ENCODE measurements around the gene C19orf33. TPM values are rescaled to one million over a fixed set of nuclear protein-coding genes. Genes with fewer than 3 reads are reported as not detected.

C19orf33 gene
- total RNA-seq, 1 experiment from 2014 or later: 16.1 TPM

- ChIA-PET CTCF (interaction anchor here (0.7 to 1.0 kb wide), 4 partner anchors 11 to 209 kb away, joined by 3 to 5 read pairs (median 4); partner anchors contain the start of genes FAM98C and PSMD8), POLR2A (no interaction called here)
- TF ChIP-seq KAT7 (CRISPR knock-in tag; IDR thresholded peaks at IDR 0.05; ENCODE audit: borderline replicate concordance) (no peak), ZNF121 (CRISPR knock-in tag; IDR thresholded peaks at IDR 0.05) (0 out of 2 replicates have a peak, but pooled peaks have one; percentile 11)
- DNase-seq (ENCODE audit: low spot score): no peak
- Mint-ChIP-seq H3K27ac (no peak overlapping the region), H3K9me3 (no peaks in the 10 kb centered on the region), H3K27me3 (ENCODE audit: low read depth) (peaks cover 13% of the 10 kb centered on the region), H3K4me3 (no peak overlapping the region), H3K36me3 (no peaks in the 10 kb centered on the region), H3K4me1 (no peaks in the 10 kb centered on the region)
- no peak for ATAC-seq
Observed at GRCh38 chr19:38350883-38351282, 46.8 kb downstream of the C19orf33 start.

GRCh38 chr19:38351865-38352395 lies 47.9 kb downstream of the C19orf33 start:
- Mint-ChIP-seq H3K4me1 (no peaks in the 10 kb centered on the region), H3K9me3 (no peaks in the 10 kb centered on the region), H3K27ac (no peak overlapping the region), H3K27me3 (ENCODE audit: low read depth) (peaks cover 23% of the 10 kb centered on the region), H3K36me3 (no peaks in the 10 kb centered on the region), H3K4me3 (no peak overlapping the region)
- peak; percentile 36; the same call in 1 of the 2 replicates for ATAC-seq
- DNase-seq (ENCODE audit: low spot score): no peak
- CTCF ChIA-PET: interaction anchor here (0.7 to 1.2 kb wide), 8 partner anchors 10 to 210 kb away, joined by 3 to 5 read pairs (median 3); partner anchors contain the start of genes CATSPERG, FAM98C and PSMD8
- TF ChIP-seq SOX15 (CRISPR knock-in tag; IDR thresholded peaks at IDR 0.05) (no peak), ZNF121 (CRISPR knock-in tag; IDR thresholded peaks at IDR 0.05) (no peak), RELA (CRISPR knock-in tag; IDR thresholded peaks at IDR 0.05; ENCODE audit: borderline replicate concordance) (no peak), ZNF232 (CRISPR knock-in tag; IDR thresholded peaks at IDR 0.05) (no peak), FOXK1 (CRISPR knock-in tag; IDR thresholded peaks at IDR 0.05) (no peak), NFATC4 (CRISPR knock-in tag; IDR thresholded peaks at IDR 0.05) (no peak)
- TF ChIP-seq, protein P1, sequence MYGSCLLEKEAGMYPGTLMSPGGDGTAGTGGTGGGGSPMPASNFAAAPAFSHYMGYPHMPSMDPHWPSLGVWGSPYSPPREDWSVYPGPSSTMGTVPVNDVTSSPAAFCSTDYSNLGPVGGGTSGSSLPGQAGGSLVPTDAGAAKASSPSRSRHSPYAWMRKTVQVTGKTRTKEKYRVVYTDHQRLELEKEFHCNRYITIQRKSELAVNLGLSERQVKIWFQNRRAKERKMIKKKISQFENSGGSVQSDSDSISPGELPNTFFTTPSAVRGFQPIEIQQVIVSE (CRISPR knock-in tag; IDR thresholded peaks at IDR 0.05; ENCODE audit: borderline replicate concordance): no peak
- POLR2A ChIA-PET: no interaction called here

DNA sequence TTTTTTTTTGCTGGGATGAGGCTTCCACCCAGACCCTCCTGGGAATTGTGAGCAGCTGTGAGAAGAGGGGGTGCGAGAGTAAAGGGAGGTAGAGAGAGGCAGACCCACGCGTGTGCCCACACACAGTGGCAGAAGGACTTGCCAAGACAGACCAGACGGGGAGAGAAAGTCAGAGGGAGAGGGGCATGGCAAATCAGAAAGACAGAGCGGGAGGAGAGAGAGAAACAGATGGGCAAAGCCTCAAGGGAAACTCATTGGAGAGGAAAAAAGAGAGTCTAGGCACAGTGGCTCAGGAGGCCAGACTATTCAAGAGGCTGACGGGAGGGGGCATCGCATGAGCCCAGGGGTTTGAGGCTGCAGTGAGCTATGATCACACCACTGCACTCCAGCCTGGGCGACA lies 48.6 kb downstream of the C19orf33 start:
- ChIA-PET CTCF (interaction anchor here (0.8 to 1.5 kb wide), 4 partner anchors 17 to 109 kb away, joined by 3 to 4 read pairs (median 3); partner anchors contain the start of genes CATSPERG, KCNK6 and PSMD8), POLR2A (no interaction called here)
- Mint-ChIP-seq H3K27me3 (ENCODE audit: low read depth) (peaks cover 30% of the 10 kb centered on the region), H3K4me1 (no peaks in the 10 kb centered on the region), H3K9me3 (no peaks in the 10 kb centered on the region), H3K4me3 (no peak overlapping the region), H3K27ac (peak overlapping the region; percentile 24; the same call in 1 of the 2 replicates), H3K36me3 (no peaks in the 10 kb centered on the region)
- no peak for DNase-seq (ENCODE audit: low spot score)
- ATAC-seq: no peak
- no peak for TF ChIP-seq ZNF423 (CRISPR knock-in tag; IDR thresholded peaks at IDR 0.05)
- no peak for TF ChIP-seq OVOL2 (CRISPR knock-in tag; IDR thresholded peaks at IDR 0.05; ENCODE audit: borderline replicate concordance)
- no peak for TF ChIP-seq RELA (CRISPR knock-in tag; IDR thresholded peaks at IDR 0.05; ENCODE audit: borderline replicate concordance)
- no peak for TF ChIP-seq CREM (CRISPR knock-in tag; IDR thresholded peaks at IDR 0.05)
- no peak for TF ChIP-seq SMAD4 (CRISPR knock-in tag; IDR thresholded peaks at IDR 0.05)
- TF ChIP-seq, protein P2, sequence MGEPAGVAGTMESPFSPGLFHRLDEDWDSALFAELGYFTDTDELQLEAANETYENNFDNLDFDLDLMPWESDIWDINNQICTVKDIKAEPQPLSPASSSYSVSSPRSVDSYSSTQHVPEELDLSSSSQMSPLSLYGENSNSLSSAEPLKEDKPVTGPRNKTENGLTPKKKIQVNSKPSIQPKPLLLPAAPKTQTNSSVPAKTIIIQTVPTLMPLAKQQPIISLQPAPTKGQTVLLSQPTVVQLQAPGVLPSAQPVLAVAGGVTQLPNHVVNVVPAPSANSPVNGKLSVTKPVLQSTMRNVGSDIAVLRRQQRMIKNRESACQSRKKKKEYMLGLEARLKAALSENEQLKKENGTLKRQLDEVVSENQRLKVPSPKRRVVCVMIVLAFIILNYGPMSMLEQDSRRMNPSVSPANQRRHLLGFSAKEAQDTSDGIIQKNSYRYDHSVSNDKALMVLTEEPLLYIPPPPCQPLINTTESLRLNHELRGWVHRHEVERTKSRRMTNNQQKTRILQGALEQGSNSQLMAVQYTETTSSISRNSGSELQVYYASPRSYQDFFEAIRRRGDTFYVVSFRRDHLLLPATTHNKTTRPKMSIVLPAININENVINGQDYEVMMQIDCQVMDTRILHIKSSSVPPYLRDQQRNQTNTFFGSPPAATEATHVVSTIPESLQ (CRISPR knock-in tag; IDR thresholded peaks at IDR 0.05): no peak
- TF ChIP-seq JAZF1 (CRISPR knock-in tag; IDR thresholded peaks at IDR 0.05): no peak
- TF ChIP-seq NR2C2 (CRISPR knock-in tag; IDR thresholded peaks at IDR 0.05): no peak
- TF ChIP-seq, protein P3, sequence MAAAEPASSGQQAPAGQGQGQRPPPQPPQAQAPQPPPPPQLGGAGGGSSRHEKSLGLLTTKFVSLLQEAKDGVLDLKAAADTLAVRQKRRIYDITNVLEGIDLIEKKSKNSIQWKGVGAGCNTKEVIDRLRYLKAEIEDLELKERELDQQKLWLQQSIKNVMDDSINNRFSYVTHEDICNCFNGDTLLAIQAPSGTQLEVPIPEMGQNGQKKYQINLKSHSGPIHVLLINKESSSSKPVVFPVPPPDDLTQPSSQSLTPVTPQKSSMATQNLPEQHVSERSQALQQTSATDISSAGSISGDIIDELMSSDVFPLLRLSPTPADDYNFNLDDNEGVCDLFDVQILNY (CRISPR knock-in tag; IDR thresholded peaks at IDR 0.05): no peak
- no peak for TF ChIP-seq CREB1 (CRISPR knock-in tag; IDR thresholded peaks at IDR 0.05)

Other genes starting within 250 kb of the C19orf33 start
- 5.2 to 6.8 TPM (median 5.9 TPM) in 3 replicates for gene DPF1, start 80.0 kb upstream of the C19orf33 start, total RNA-seq (2021)
- 32.3 to 33.8 TPM (median 33.4 TPM) in 3 replicates for gene PPP1R14A, start 47.9 kb upstream of the C19orf33 start, total RNA-seq (2021)
- gene SPINT2, start 39.7 kb upstream of the C19orf33 start, total RNA-seq (2021): 335 to 400 TPM (median 358 TPM) in 3 replicates
- 83.3 to 92.5 TPM (median 90.1 TPM) in 3 replicates for gene YIF1B, start 11.7 kb downstream of the C19orf33 start, total RNA-seq (2021)
- gene KCNK6, start 15.6 kb downstream of the C19orf33 start, total RNA-seq (2021): 12.9 to 18.3 TPM (median 13.2 TPM) in 3 replicates
- gene CATSPERG, start 31.6 kb downstream of the C19orf33 start, total RNA-seq (2021): 4.6 to 8.7 TPM (median 6.3 TPM) in 3 replicates
- gene PSMD8, start 70.3 kb downstream of the C19orf33 start, total RNA-seq (2021): 156 to 167 TPM (median 160 TPM) in 3 replicates
- gene GGN, start 83.8 kb downstream of the C19orf33 start, total RNA-seq (2021): 2.4 to 3.1 TPM (median 2.7 TPM) in 3 replicates
- gene SPRED3, start 84.4 kb downstream of the C19orf33 start, total RNA-seq (2021): 5.2 to 7.3 TPM (median 7.2 TPM) in 3 replicates
- gene FAM98C, start 98.8 kb downstream of the C19orf33 start, total RNA-seq (2021): 9.7 to 12.2 TPM (median 10.2 TPM) in 3 replicates
- 2.5 to 4.1 TPM (median 3.4 TPM) in 3 replicates for gene RASGRP4, start 122.0 kb downstream of the C19orf33 start, total RNA-seq (2021)
- gene RYR1, start 129.4 kb downstream of the C19orf33 start, total RNA-seq (2021): 19.8 to 24.2 TPM (median 21.1 TPM) in 3 replicates